HEK293 (cell line): Measurements from ENCODE around the gene ERF.

Experiments used
- AEBP2 ChIP-seq: fragments of 450-650 bp; formaldehyde crosslinking; IDR thresholded peaks from 2 replicates; pipeline ENCODE4 v1.5.1; 2016; ENCODE audit warnings: missing biosample characterization, missing genetic modification characterization, borderline replicate concordance
- EGR2 ChIP-seq: fragments of 450-650 bp; formaldehyde crosslinking; IDR thresholded peaks from 2 replicates; pipeline ENCODE4 v1.5.1; 2016; ENCODE audit warnings: low read depth, missing biosample characterization, missing genetic modification characterization
- GLIS1 ChIP-seq: fragments of 450-650 bp; formaldehyde crosslinking; IDR thresholded peaks from 2 replicates; pipeline ENCODE4 v1.5.1; 2016; ENCODE audit warnings: missing biosample characterization, missing genetic modification characterization
- GLIS2 ChIP-seq: fragments of 450-650 bp; formaldehyde crosslinking; IDR thresholded peaks from 2 replicates; pipeline ENCODE4 v1.5.1; 2016; ENCODE audit warnings: missing biosample characterization, missing genetic modification characterization
- HOXA7 ChIP-seq: sonication (generic); formaldehyde crosslinking; IDR thresholded peaks from 2 replicates; pipeline ENCODE4 v1.8.1; 2022; ENCODE audit warnings: missing genetic modification reagents, borderline replicate concordance
- KLF16 ChIP-seq: fragments of 450-650 bp; formaldehyde crosslinking; IDR thresholded peaks from 2 replicates; pipeline ENCODE4 v1.5.1; 2017; ENCODE audit warnings: missing biosample characterization, missing genetic modification characterization
- MYNN ChIP-seq: fragments of 450-650 bp; formaldehyde crosslinking; IDR thresholded peaks from 2 replicates; pipeline ENCODE4 v1.5.1; 2016; ENCODE audit warnings: missing biosample characterization, missing genetic modification characterization, borderline replicate concordance
- MZF1 ChIP-seq: fragments of 450-650 bp; formaldehyde crosslinking; IDR thresholded peaks from 2 replicates; pipeline ENCODE4 v1.5.1; 2017; ENCODE audit warnings: missing biosample characterization, missing genetic modification characterization, borderline replicate concordance
- OSR2 ChIP-seq: fragments of 450-650 bp; formaldehyde crosslinking; IDR thresholded peaks from 2 replicates; pipeline ENCODE4 v1.5.1; 2016; ENCODE audit warnings: missing biosample characterization, missing genetic modification characterization
- PRDM10 ChIP-seq: fragments of 450-650 bp; formaldehyde crosslinking; IDR thresholded peaks from 2 replicates; pipeline ENCODE4 v1.5.1; 2016; ENCODE audit warnings: missing biosample characterization, missing genetic modification characterization
- SP3 ChIP-seq: fragments of 450-650 bp; formaldehyde crosslinking; IDR thresholded peaks from 2 replicates; pipeline ENCODE4 v1.5.1; 2016; ENCODE audit warnings: missing biosample characterization, missing genetic modification characterization
- TCF7L2 ChIP-seq: IDR thresholded peaks from 2 replicates; pipeline ENCODE4 v1.6.1; 2011; ENCODE audit warnings: low read depth, mild to moderate bottlenecking, inconsistent platforms, low read length, moderate library complexity, borderline replicate concordance
- ZBTB1 ChIP-seq: fragments of 450-650 bp; formaldehyde crosslinking; IDR thresholded peaks from 2 replicates; pipeline ENCODE4 v1.5.1; 2016; ENCODE audit warnings: missing biosample characterization, missing genetic modification characterization
- ZBTB8A ChIP-seq: fragments of 450-650 bp; formaldehyde crosslinking; IDR thresholded peaks from 2 replicates; pipeline ENCODE4 v1.5.1; 2016; ENCODE audit warnings: missing biosample characterization, missing genetic modification characterization
- ZNF16 ChIP-seq: fragments of 450-650 bp; formaldehyde crosslinking; IDR thresholded peaks from 2 replicates; pipeline ENCODE4 v1.5.1; 2016; ENCODE audit warnings: low read depth, missing biosample characterization, missing genetic modification characterization
- ZNF274 ChIP-seq, 2 experiments: fragments of 200-500 bp in 1 of 2; fragments of 450-650 bp in 1 of 2; sonication (Bioruptor generic) in 1 of 2; formaldehyde crosslinking in 1 of 2; IDR thresholded peaks; 2 replicates each; pipeline versions ENCODE4 v1.5.1 to v1.6.1; 2014 to 2016; ENCODE audit warnings: borderline replicate concordance in 1 of 2, inconsistent platforms in 1 of 2, low read length in 1 of 2, missing biosample characterization in 1 of 2, missing genetic modification characterization in 1 of 2
- ZNF311 ChIP-seq: fragments of 450-650 bp; formaldehyde crosslinking; IDR thresholded peaks from 2 replicates; pipeline ENCODE4 v1.5.1; 2017; ENCODE audit warnings: missing biosample characterization, missing genetic modification characterization, borderline replicate concordance
- ZNF335 ChIP-seq: fragments of 450-650 bp; formaldehyde crosslinking; conservative IDR thresholded peaks from 2 replicates; pipeline ENCODE4 v1.5.1; 2016; ENCODE audit warnings: missing biosample characterization, missing genetic modification characterization
- ZNF354C ChIP-seq: fragments of 450-650 bp; formaldehyde crosslinking; IDR thresholded peaks from 2 replicates; pipeline ENCODE4 v1.5.1; 2016; ENCODE audit warnings: missing biosample characterization, missing genetic modification characterization, low read depth, borderline replicate concordance
- ZNF366 ChIP-seq: fragments of 450-650 bp; formaldehyde crosslinking; conservative IDR thresholded peaks from 2 replicates; pipeline ENCODE4 v1.5.1; 2016; ENCODE audit warnings: missing biosample characterization, missing genetic modification characterization
- ZNF398 ChIP-seq: fragments of 450-650 bp; formaldehyde crosslinking; IDR thresholded peaks from 2 replicates; pipeline ENCODE4 v1.5.1; 2017; ENCODE audit warnings: missing biosample characterization, missing genetic modification characterization
- ZNF449 ChIP-seq: fragments of 450-650 bp; formaldehyde crosslinking; IDR thresholded peaks from 2 replicates; pipeline ENCODE4 v1.5.1; 2017; ENCODE audit warnings: missing biosample characterization, mild to moderate bottlenecking, missing genetic modification characterization, moderate library complexity
- ZNF488 ChIP-seq: fragments of 450-650 bp; formaldehyde crosslinking; IDR thresholded peaks from 2 replicates; pipeline ENCODE4 v1.5.1; 2016; ENCODE audit warnings: missing biosample characterization, missing genetic modification characterization
- ZNF549 ChIP-seq: fragments of 450-650 bp; IDR thresholded peaks from 2 replicates; pipeline ENCODE4 v1.5.1; 2018; ENCODE audit warnings: missing biosample characterization, missing genetic modification characterization, mild to moderate bottlenecking, inconsistent platforms, moderate library complexity
- ZNF560 ChIP-seq: fragments of 450-650 bp; formaldehyde crosslinking; IDR thresholded peaks from 2 replicates; pipeline ENCODE4 v1.5.1; 2017; ENCODE audit warnings: missing biosample characterization, missing genetic modification characterization, borderline replicate concordance
- ZNF600 ChIP-seq: fragments of 450-650 bp; formaldehyde crosslinking; IDR thresholded peaks from 2 replicates; pipeline ENCODE4 v1.5.1; 2016; ENCODE audit warnings: missing biosample characterization, missing genetic modification characterization
- ZNF621 ChIP-seq: fragments of 450-650 bp; formaldehyde crosslinking; IDR thresholded peaks from 2 replicates; pipeline ENCODE4 v1.5.1; 2017; ENCODE audit warnings: missing biosample characterization, missing genetic modification characterization
- ZNF623 ChIP-seq: fragments of 450-650 bp; formaldehyde crosslinking; IDR thresholded peaks from 2 replicates; pipeline ENCODE4 v1.5.1; 2016; ENCODE audit warnings: missing biosample characterization, missing genetic modification characterization
- ZNF677 ChIP-seq: fragments of 450-650 bp; IDR thresholded peaks from 2 replicates; pipeline ENCODE4 v1.5.0; 2018; ENCODE audit warnings: missing biosample characterization, mild to moderate bottlenecking, missing genetic modification characterization, moderate library complexity
- ZNF791 ChIP-seq: fragments of 450-650 bp; formaldehyde crosslinking; IDR thresholded peaks from 2 replicates; pipeline ENCODE4 v1.5.1; 2016; ENCODE audit warnings: missing biosample characterization, missing genetic modification characterization

Gene ERF

GRCh38 chr19:42252365-42253244, 2.3 kb downstream of the ERF start (continued):
- TF ChIP-seq SP3 (no peak), ZNF549 (tag by site-specific recombination) (no peak), AEBP2 (tag by site-specific recombination) (no peak), ZNF335 (tag by site-specific recombination) (peak; percentile 86), ZNF791 (no peak), ZNF621 (tag by site-specific recombination) (no peak), ZNF354C (tag by site-specific recombination) (no peak), MYNN (tag by site-specific recombination) (0 out of 2 replicates have a peak, but pooled peaks have one; percentile 18), ZNF274 (IDR thresholded peaks at IDR 0.05; ENCODE audit: low read length) (no peak), ZNF274 (tag by site-specific recombination; IDR thresholded peaks at IDR 0.05; ENCODE audit: borderline replicate concordance) (no peak), ZNF623 (tag by site-specific recombination) (no peak; the same call in 1 of the 2 replicates), ZBTB1 (tag by site-specific recombination) (no peak), GLIS2 (tag by site-specific recombination) (peak; percentile 9), PRDM10 (tag by site-specific recombination) (peak; percentile 67), ZNF16 (tag by site-specific recombination) (no peak), ZBTB8A (no peak), GLIS1 (tag by site-specific recombination) (no peak; the same call in 1 of the 2 replicates), ZNF449 (tag by site-specific recombination) (no peak), TCF7L2 (no peak), ZNF366 (tag by site-specific recombination) (no peak), MZF1 (tag by site-specific recombination) (0 out of 2 replicates have a peak, but pooled peaks have one; percentile 15), HOXA7 (CRISPR knock-in tag) (no peak), EGR2 (tag by site-specific recombination) (no peak), ZNF488 (no peak), ZNF677 (tag by site-specific recombination) (no peak), OSR2 (tag by site-specific recombination) (no peak), ZNF560 (tag by site-specific recombination) (no peak), ZNF398 (tag by site-specific recombination) (peak; percentile 95), ZNF600 (tag by site-specific recombination) (no peak), KLF16 (tag by site-specific recombination) (no peak), ZNF311 (tag by site-specific recombination) (no peak)
